PC-3 (cell line): ENCODE measurements around the gene GSTM3.

ENCODE experiments used
- EZH2 ChIP-seq: fragments of 300-600 bp; sonication (generic); IDR thresholded peaks from one replicate; pipeline ENCODE4 v1.6.1; 2017; ENCODE audit warnings: antibody characterized with exemption, mild to moderate bottlenecking, low read length; ENCODE audit not compliant: unreplicated experiment
- EZH2phosphoT487 ChIP-seq: fragments of 300-600 bp; sonication (generic); IDR thresholded peaks from 2 replicates; pipeline ENCODE4 v1.6.1; 2018; ENCODE audit warnings: mild to moderate bottlenecking, antibody characterized with exemption, low read length, borderline replicate concordance
- TF ChIP-seq, protein P1 (sequence below): fragments of 300-600 bp; sonication (generic); conservative IDR thresholded peaks from 2 replicates; pipeline ENCODE4 v1.5.1; 2017; ENCODE audit warnings: antibody characterized with exemption, low read depth, mild to moderate bottlenecking, low read length

DNA sequence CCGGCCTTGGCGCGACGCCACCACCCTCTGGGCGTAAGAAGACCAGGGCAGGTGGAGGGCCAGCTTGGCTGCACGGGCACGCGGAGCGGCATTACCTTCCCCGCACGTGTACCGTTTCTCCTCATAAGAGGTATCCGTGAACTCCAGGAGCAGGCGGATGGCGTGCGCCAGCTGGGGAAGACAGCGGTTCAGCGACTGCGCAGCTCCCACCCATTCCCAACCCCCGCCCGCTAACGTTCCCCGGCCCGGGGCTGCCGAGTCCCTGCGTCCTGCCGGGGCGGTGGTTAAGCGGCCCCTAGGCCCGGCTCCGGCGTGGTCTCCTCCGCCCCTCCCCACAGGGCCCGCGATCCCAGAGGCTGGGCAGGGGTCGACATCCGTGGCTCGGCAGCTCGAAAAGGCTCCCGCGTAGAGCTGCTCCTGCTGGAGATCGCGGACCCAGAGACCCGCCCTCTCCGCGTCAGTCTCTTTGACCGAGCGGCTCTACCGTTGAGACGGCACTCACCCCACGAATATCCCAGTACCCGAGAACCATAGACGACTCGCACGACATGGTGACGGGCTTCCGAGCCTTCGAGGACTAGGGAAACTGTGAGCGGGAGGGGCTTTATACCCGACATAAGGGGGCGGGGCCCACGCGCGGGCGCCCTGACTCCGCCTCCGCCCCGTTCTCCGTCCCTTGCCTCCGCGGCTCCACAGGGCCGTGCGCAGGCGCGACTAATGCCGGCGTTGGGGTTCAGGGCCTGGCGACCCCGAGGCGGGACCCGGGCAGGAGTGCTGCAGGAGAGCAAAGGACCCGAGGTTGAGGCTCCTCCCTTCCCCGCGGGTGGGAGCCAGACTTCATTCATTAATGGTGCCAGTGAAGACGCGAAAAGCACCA is 862 bp downstream of the GSTM3 start:
- no peak for TF ChIP-seq EZH2phosphoT487
- TF ChIP-seq, protein P1, sequence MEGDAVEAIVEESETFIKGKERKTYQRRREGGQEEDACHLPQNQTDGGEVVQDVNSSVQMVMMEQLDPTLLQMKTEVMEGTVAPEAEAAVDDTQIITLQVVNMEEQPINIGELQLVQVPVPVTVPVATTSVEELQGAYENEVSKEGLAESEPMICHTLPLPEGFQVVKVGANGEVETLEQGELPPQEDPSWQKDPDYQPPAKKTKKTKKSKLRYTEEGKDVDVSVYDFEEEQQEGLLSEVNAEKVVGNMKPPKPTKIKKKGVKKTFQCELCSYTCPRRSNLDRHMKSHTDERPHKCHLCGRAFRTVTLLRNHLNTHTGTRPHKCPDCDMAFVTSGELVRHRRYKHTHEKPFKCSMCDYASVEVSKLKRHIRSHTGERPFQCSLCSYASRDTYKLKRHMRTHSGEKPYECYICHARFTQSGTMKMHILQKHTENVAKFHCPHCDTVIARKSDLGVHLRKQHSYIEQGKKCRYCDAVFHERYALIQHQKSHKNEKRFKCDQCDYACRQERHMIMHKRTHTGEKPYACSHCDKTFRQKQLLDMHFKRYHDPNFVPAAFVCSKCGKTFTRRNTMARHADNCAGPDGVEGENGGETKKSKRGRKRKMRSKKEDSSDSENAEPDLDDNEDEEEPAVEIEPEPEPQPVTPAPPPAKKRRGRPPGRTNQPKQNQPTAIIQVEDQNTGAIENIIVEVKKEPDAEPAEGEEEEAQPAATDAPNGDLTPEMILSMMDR: no peak
- no peak for TF ChIP-seq EZH2
